Prostate gland (tissue), 2 donors: ENCODE data around the gene KRT34. TPM values are rescaled to one million over a fixed set of nuclear protein-coding genes. Genes with fewer than 3 reads are reported as not detected.
"Not testable (repeated sequence)": the region's sequence is repeated elsewhere in the genome, so short reads cannot be mapped to it uniquely, and the experiment has no call there.

Source experiments
- DNase-seq: peaks from one replicate; pipeline ENCODE4 v3.0.0-alpha.2; 2019; ENCODE audit warnings: low spot score
- H3K27ac ChIP-seq, 2 donors: fragments of 200-600 bp; sonication (generic); 2 replicates each; pipeline ENCODE4 v1.5.1; 2017 to 2019
- H3K27me3 ChIP-seq: fragments of 200-600 bp; sonication (generic); replicated peaks from 2 replicates; pipeline ENCODE4 v1.5.1; 2019; ENCODE audit not compliant: insufficient read depth
- H3K36me3 ChIP-seq, 2 donors: fragments of 200-600 bp; sonication (generic); 1 replicate in 1 of 2; 2 replicates in 1 of 2; pipeline versions ENCODE4 v1.5.1 to v1.8.1; 2017 to 2019
- H3K4me1 ChIP-seq: fragments of 200-600 bp; sonication (generic); replicated peaks from 2 replicates; pipeline ENCODE4 v1.5.1; 2019
- H3K4me3 ChIP-seq, 2 donors: fragments of 200-600 bp; sonication (generic); 2 replicates each; pipeline ENCODE4 v1.5.1; 2017 to 2019
- H3K9me3 ChIP-seq: fragments of 200-600 bp; sonication (generic); 2 replicates; pipeline ENCODE4 v1.5.1; 2017
- CTCF ChIP-seq, 4 experiments: fragments of 200-600 bp in 2 of 4; fragments of 450-650 bp in 2 of 4; sonication (generic) in 2 of 4; IDR thresholded peaks; 1 replicate in 3 of 4; 2 replicates in 1 of 4; pipeline ENCODE4 v1.5.1; 2016 to 2019; ENCODE audit warnings: antibody characterized with exemption in 4 of 4, mild to moderate bottlenecking in 2 of 4, moderate library complexity in 2 of 4
- POLR2A ChIP-seq: fragments of 450-650 bp; IDR thresholded peaks from one replicate; pipeline ENCODE4 v1.6.1; 2016; ENCODE audit warnings: antibody characterized with exemption, mild to moderate bottlenecking
- POLR2AphosphoS5 ChIP-seq: sonication (generic); formaldehyde crosslinking; IDR thresholded peaks from one replicate; pipeline ENCODE4 v1.6.1; 2017; ENCODE audit warnings: antibody characterized with exemption
- WGBS: methylation state at CpG from one replicate; pipeline ENCODE4 v1.1.5; 2018; 5-methylcytosine and 5-hydroxymethylcytosine counted together
- intact Hi-C: fragments of 100-400 bp; cut with DNase I; formaldehyde crosslinking; loops from one replicate; pipeline ENCODE4 v1.14.2; 2022
- total RNA-seq, 2 donors: library from RNA; depleted of rRNA; stranded (reverse); fragments of >200 nt; gene quantifications; one replicate each; pipeline ENCODE4 v1.1.0, GENCODE V29; 2016

KRT34 gene
- 1 to 10 TPM in 1 of 2 donors, not detected in 1; 1.5 TPM for total RNA-seq

DNA sequence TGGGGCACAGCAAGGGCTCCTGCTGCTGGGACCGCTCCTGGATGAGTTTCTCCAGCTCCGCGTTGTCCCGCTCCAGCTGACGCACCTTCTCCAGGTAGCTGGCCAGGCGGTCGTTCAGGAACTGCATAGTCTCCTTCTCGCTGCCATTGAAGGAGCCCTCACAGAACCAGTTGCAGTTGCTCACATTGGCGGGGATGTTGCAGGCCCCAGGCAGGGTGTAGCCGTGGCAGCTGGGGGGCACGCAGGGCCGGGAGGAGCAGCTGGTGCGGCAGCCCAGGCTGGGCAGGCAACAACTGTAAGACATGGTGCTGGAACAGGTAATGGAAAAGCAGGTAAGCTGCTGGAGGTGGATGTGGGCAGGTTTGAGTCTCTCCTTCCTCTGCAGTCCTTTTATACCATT lies at the start of gene KRT34:
Gene KRT34 (minus strand): TSS at position 364 of the 400 bp plus-strand sequence. CDS start 60 bp downstream, at position 304.
- intact Hi-C loops, H3K9me3 ChIP-seq, H3K4me3 ChIP-seq, H3K36me3 ChIP-seq, H3K27ac ChIP-seq, DNase-seq, H3K4me1 ChIP-seq, H3K27me3 ChIP-seq: not testable (repeated sequence)
- 95% methylated on average over 12 of the region's 13 CpGs for WGBS

DNA sequence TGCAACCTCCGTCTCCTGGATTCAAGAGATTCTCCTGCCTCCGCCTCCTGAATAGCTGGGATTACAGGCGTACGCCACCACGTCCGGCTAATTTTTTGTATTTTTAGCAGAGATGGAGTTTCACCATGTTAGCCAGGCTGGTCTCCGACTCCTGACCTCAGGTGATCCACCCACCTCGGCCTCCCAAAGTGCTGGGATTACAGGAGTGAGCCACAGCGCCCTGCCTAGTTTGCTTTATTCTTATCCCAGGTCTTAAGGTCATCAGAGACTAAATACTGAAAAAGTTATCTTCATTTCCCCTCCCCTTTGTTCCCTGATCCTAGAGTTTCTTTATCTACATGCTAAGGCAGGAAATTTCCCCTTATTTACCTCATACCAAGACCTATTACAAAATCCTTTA lies 48.3 kb upstream of the KRT34 start:
- H3K27me3 ChIP-seq, H3K4me3 ChIP-seq, intact Hi-C loops, H3K27ac ChIP-seq, H3K36me3 ChIP-seq, DNase-seq, H3K4me1 ChIP-seq, H3K9me3 ChIP-seq: not testable (repeated sequence)
- 98% methylated on average over 9 of the region's 9 CpGs for WGBS

DNA sequence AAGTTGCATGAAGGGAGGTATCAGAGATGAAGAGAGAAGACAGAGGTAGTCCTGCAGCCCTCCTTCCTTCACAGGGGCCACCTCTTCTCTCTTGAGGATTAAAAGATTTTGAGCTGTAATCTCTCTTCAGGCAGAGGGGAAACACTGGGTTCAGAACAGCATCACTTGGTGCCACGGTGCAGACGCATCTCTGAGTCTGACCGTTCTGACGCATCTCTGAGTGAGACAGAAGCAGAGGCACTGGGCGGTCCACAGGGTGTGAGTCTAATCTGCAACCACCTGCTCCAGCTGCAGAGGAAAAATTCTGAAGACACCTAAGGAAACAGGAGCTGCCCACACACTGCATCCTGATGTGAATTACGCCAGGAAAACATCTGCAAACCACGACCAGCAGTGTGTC lies 47.6 kb upstream of the KRT34 start:
- no peak overlapping the region for H3K4me3 ChIP-seq
- intact Hi-C loops = no loop called here
- H3K9me3 ChIP-seq = no peaks in the 10 kb centered on the region
- no peaks in the 10 kb centered on the region for H3K27me3 ChIP-seq
- H3K27ac ChIP-seq = no peak overlapping the region
- DNase-seq = no peak
- no peaks in the 10 kb centered on the region for H3K4me1 ChIP-seq
- TF ChIP-seq POLR2A = no peak
- TF ChIP-seq CTCF (IDR thresholded peaks at IDR 0.05) = no peak
- TF ChIP-seq POLR2AphosphoS5 = no peak
- H3K36me3 ChIP-seq = no peaks in the 10 kb centered on the region
- WGBS = 83% methylated on average over 7 of the region's 7 CpGs

GRCh38 chr17:41428591-41429291 lies 46.6 kb upstream of the KRT34 start:
- intact Hi-C loops = no loop called here
- Histone ChIP-seq H3K4me1 (no peaks in the 10 kb centered on the region), H3K36me3 (no peaks in the 10 kb centered on the region), H3K27ac (no peak overlapping the region), H3K9me3 (no peaks in the 10 kb centered on the region), H3K27me3 (no peaks in the 10 kb centered on the region), H3K4me3 (no peak overlapping the region)
- 72% methylated on average over 4 of the region's 4 CpGs for WGBS
- TF ChIP-seq CTCF (IDR thresholded peaks at IDR 0.05) (no peak), POLR2A (no peak), POLR2AphosphoS5 (no peak)
- DNase-seq = no peak

DNA sequence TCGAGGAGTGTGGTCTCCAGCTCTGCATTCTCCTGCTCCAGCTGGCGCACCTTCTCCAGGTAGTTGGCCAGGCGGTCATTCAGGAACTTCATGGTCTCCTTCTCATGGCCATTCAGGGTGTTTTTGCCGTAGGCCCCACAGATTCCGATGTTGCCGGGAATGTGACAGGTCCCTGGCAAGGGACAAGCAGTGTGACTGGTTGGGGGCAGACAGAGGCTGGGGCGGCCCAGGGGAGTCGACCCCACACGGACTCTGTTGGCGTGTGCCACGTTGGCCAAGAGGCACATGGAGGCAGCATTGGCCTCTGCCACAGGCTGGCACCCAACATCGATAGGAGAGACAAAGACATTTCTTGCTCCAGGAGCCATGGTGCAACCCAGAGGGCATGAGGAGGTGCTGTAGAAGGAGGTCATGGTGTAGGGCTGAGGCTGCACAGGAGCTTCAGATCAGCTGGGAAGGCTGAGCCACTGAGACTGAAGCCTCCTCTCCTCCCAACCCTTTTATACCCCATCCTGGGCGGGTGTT lies 42.1 kb upstream of the KRT34 start, which contains the start of gene KRT37:
Gene KRT37 (minus strand): TSS at position 475 of the 525 bp plus-strand sequence. CDS start 62 bp downstream, at position 413.
- DNase-seq = no peak
- TF ChIP-seq POLR2AphosphoS5 (no peak), POLR2A (no peak), CTCF (IDR thresholded peaks at IDR 0.05) (no peak)
- WGBS = 97% methylated on average over 13 of the region's 13 CpGs
- Histone ChIP-seq H3K9me3 (no peaks in the 10 kb centered on the region), H3K27ac (no peak within 1 kb of the TSS), H3K4me3 (no peak within 1 kb of the TSS), H3K4me1 (no peaks in the 10 kb centered on the region), H3K36me3 (no peaks in the 10 kb centered on the region), H3K27me3 (no peaks in the 10 kb centered on the region)
- intact Hi-C loops = no loop called here

DNA sequence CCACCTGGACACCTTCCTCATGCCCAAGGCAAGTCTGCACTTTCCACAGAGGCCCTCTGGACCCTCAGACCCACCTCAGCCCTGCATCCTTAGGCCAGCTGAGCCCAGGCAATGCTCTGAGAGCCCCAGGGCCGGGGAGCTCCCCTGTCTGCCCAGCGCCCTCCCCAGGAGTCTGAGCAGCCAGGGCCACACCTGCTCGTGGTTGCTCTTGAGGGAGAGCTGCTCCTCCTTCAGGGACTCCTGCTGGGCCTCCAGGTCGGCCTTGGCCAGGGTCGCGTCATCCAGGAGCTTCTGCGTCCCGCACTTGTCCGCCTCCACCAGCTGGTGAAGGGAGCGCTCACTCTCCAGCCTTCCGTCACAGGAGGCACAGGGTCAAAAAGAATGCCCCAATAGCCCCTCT lies 40.5 kb upstream of the KRT34 start:
- 97% methylated on average over 11 of the region's 11 CpGs for WGBS
- H3K27me3 ChIP-seq, DNase-seq, H3K4me3 ChIP-seq, H3K4me1 ChIP-seq, H3K36me3 ChIP-seq, intact Hi-C loops, H3K27ac ChIP-seq, H3K9me3 ChIP-seq: not testable (repeated sequence)
